Psoas muscle (tissue), 8 donors: ENCODE data around the gene HMGN4. TPM values are rescaled to one million over a fixed set of nuclear protein-coding genes. Genes with fewer than 3 reads are reported as not detected.
"Not testable (repeated sequence)": the region's sequence is repeated elsewhere in the genome, so short reads cannot be mapped to it uniquely, and the experiment has no call there.

Source experiments
- ATAC-seq, 4 donors: fragments of 200-7000 bp; cut with Tn5 transposase; one replicate each; pipeline ENCODE4 v1.9.1; 2020; ENCODE audit warnings: moderate library complexity in 3 of 4, mild to moderate bottlenecking in 2 of 4
- DNase-seq, 2 donors: peaks; one replicate each; pipeline ENCODE4 v3.0.0-alpha.2; 2020
- H3K27ac ChIP-seq: fragments of 200-600 bp; one replicate; pipeline ENCODE4 v1.8.0; 2022
- H3K27me3 ChIP-seq, 3 donors: fragments of 200-600 bp in 1 of 3; one replicate each; pipeline versions ENCODE4 v1.6.1 to v1.8.0; 2013 to 2022; ENCODE audit warnings: low read length in 2 of 3, mild to moderate bottlenecking in 2 of 3, moderate library complexity in 1 of 3; ENCODE audit not compliant: insufficient read depth in 3 of 3
- H3K36me3 ChIP-seq, 2 donors: fragments of 200-600 bp in 1 of 2; one replicate each; pipeline versions ENCODE4 v1.6.1 to v1.8.0; 2013 to 2022; ENCODE audit warnings: low read depth in 1 of 2, mild to moderate bottlenecking in 1 of 2, moderate library complexity in 1 of 2; ENCODE audit not compliant: insufficient read depth in 1 of 2
- H3K4me1 ChIP-seq: fragments of 200-600 bp; one replicate; pipeline ENCODE4 v1.8.0; 2022
- H3K4me3 ChIP-seq: fragments of 200-600 bp; one replicate; pipeline ENCODE4 v1.8.0; 2022; ENCODE audit warnings: mild to moderate bottlenecking
- H3K9me3 ChIP-seq: fragments of 200-600 bp; one replicate; pipeline ENCODE4 v1.8.0; 2022
- CTCF ChIP-seq: fragments of 200-600 bp; IDR thresholded peaks from one replicate; pipeline ENCODE4 v1.8.0; 2022; ENCODE audit warnings: antibody characterized with exemption
- WGBS, 3 donors: extraction: QIAGEN DNeasy Blood & Tissue Kit; methylation state at CpG; one replicate each; pipeline versions ENCODE4 v1.1.6 to v1.1.7; 2013; 5-methylcytosine and 5-hydroxymethylcytosine counted together
- intact Hi-C, 2 donors: fragments of 100-400 bp; cut with DNase I; formaldehyde crosslinking; loops; one replicate each; pipeline versions ENCODE4 v1.11.0 to v1.14.2; 2022
- polyA plus RNA-seq, 3 donors: library from polyadenylated mRNA; stranded (reverse); fragments of 200-250 nt; gene quantifications; one replicate each; pipeline ENCODE4 v1.2.3, GENCODE V29; 2013
- total RNA-seq, 4 donors: library from RNA; stranded (reverse); fragmentation: NEBNext Ultra II Directional in 2 of 4; extraction: Animal tissue kit (Norgen Biotek cat#: 25700) in 2 of 4; gene quantifications; one replicate each; pipeline versions ENCODE4 v1.2.1 to v1.2.4, GENCODE V29; 2021 to 2023
- donor health status: healthy with polysubstance abuse.
- donor health status: DM: no; HTN: no; CAD: no; lungs with moderate emphysema.
- donor health status: Bipolar disorder and iron deficiency.
- donor health status: healthy.
- donor health status: DM: yes; HTN: yes; CAD: no.
- donor health status: DM: no; HTN: no; CAD: no.
- donor health status: DM: no; HTN: no; CAD: no.
- donor health status: DM: yes; HTN: yes; CAD: no.

HMGN4 gene
- total and polyA plus RNA-seq, 7 donors: 15.5 to 63.9 (median 29.7) TPM

GRCh38 chr6:26521600-26522391, 16.4 kb upstream of the HMGN4 start:
- WGBS, 3 donors: 4 to 7% (median 7%) methylated on average over 71 to 74 of the region's 74 CpGs
- Histone ChIP-seq H3K27ac (peak overlapping the region; percentile 90), H3K27me3 (no peaks in the 10 kb centered on the region), H3K4me1 (peaks cover 26% of the 10 kb centered on the region), H3K36me3 (no peaks in the 10 kb centered on the region), H3K4me3 (peak overlapping the region; percentile 66), H3K9me3 (no peaks in the 10 kb centered on the region)
- DNase-seq (peak; percentile 89 to 93), ATAC-seq (peak; percentile 92 to 94 (median 93))
- intact Hi-C loops: loop anchor here in 1 of 2 donors (1.0 kb wide), 1 partner anchor 30 kb away; no protein-coding TSS in a partner anchor
- TF ChIP-seq CTCF: peak; percentile 39

- intact Hi-C loops: loop anchor here in 1 of 2 donors (1.0 kb wide), 1 partner anchor 29 kb away; no protein-coding TSS in a partner anchor
- 68 to 72% (median 69%) methylated on average over 11 of the region's 11 CpGs for WGBS, 3 donors
Observed at GRCh38 chr6:26522486-26523228, 15.5 kb upstream of the HMGN4 start.

GRCh38 chr6:26524314-26524713, 13.9 kb upstream of the HMGN4 start:
- intact Hi-C loops: not testable (repeated sequence)

More at GRCh38 chr6:26522486-26523228, 15.5 kb upstream of the HMGN4 start:
- peak overlapping the region; percentile 66 for H3K4me3 ChIP-seq
- ATAC-seq, H3K36me3 ChIP-seq, H3K27me3 ChIP-seq, H3K9me3 ChIP-seq, DNase-seq: not testable (repeated sequence)
- H3K27ac ChIP-seq: peak overlapping the region; percentile 90
- peaks cover 26% of the 10 kb centered on the region for H3K4me1 ChIP-seq

GRCh38 chr6:26524722-26525370, 13.3 kb upstream of the HMGN4 start:
- Histone ChIP-seq H3K4me3 (no peak overlapping the region), H3K27me3 (no peaks in the 10 kb centered on the region), H3K4me1 (peaks cover 26% of the 10 kb centered on the region), H3K9me3 (no peaks in the 10 kb centered on the region), H3K36me3 (no peaks in the 10 kb centered on the region), H3K27ac (no peak overlapping the region)
- WGBS, 3 donors: 90 to 94% (median 92%) methylated on average over 7 of the region's 7 CpGs
- DNase-seq (no peak), ATAC-seq (no peak)
- intact Hi-C loops: no loop called here
- no peak for TF ChIP-seq CTCF

More at GRCh38 chr6:26524314-26524713, 13.9 kb upstream of the HMGN4 start:
- peaks cover 26% of the 10 kb centered on the region for H3K4me1 ChIP-seq
- not testable (repeated sequence) for DNase-seq, ATAC-seq, H3K9me3 ChIP-seq, H3K27me3 ChIP-seq, H3K27ac ChIP-seq, H3K36me3 ChIP-seq
- WGBS, 3 donors: 92 to 97% (median 92%) methylated on average over 2 of the region's 2 CpGs
- peak overlapping the region; percentile 66 for H3K4me3 ChIP-seq

GRCh38 chr6:26525838-26526237, 12.3 kb upstream of the HMGN4 start:
- intact Hi-C loops: no loop called here
- no peak for ATAC-seq
- no peaks in the 10 kb centered on the region for H3K27me3 ChIP-seq
- no peak overlapping the region for H3K27ac ChIP-seq
- peaks cover 20% of the 10 kb centered on the region for H3K4me1 ChIP-seq
- H3K9me3 ChIP-seq: no peaks in the 10 kb centered on the region
- no peak for TF ChIP-seq CTCF
- H3K4me3 ChIP-seq: no peak overlapping the region
- H3K36me3 ChIP-seq: no peaks in the 10 kb centered on the region
- DNase-seq: no peak
- 56 to 62% (median 59%) methylated on average over 2 of the region's 2 CpGs for WGBS, 3 donors
